ENCODE results near the gene PES1. TPM values are rescaled to one million over a fixed set of nuclear protein-coding genes. Genes with fewer than 3 reads are reported as not detected.
A peak's percentile ranks its signal among the peaks of the same experiment; 100 is the strongest.

Gene PES1
- total RNA-seq, 1 donor, result 54.9 TPM

GRCh38 chr22:30575859-30576258 lies 15.9 kb downstream of the PES1 start:
- DNase-seq (ENCODE audit: low read depth), result no peak
- TF ChIP-seq, protein P1, sequence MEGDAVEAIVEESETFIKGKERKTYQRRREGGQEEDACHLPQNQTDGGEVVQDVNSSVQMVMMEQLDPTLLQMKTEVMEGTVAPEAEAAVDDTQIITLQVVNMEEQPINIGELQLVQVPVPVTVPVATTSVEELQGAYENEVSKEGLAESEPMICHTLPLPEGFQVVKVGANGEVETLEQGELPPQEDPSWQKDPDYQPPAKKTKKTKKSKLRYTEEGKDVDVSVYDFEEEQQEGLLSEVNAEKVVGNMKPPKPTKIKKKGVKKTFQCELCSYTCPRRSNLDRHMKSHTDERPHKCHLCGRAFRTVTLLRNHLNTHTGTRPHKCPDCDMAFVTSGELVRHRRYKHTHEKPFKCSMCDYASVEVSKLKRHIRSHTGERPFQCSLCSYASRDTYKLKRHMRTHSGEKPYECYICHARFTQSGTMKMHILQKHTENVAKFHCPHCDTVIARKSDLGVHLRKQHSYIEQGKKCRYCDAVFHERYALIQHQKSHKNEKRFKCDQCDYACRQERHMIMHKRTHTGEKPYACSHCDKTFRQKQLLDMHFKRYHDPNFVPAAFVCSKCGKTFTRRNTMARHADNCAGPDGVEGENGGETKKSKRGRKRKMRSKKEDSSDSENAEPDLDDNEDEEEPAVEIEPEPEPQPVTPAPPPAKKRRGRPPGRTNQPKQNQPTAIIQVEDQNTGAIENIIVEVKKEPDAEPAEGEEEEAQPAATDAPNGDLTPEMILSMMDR (IDR thresholded peaks at IDR 0.05; ENCODE audit: insufficient read depth, low read length), result no peak

DNA sequence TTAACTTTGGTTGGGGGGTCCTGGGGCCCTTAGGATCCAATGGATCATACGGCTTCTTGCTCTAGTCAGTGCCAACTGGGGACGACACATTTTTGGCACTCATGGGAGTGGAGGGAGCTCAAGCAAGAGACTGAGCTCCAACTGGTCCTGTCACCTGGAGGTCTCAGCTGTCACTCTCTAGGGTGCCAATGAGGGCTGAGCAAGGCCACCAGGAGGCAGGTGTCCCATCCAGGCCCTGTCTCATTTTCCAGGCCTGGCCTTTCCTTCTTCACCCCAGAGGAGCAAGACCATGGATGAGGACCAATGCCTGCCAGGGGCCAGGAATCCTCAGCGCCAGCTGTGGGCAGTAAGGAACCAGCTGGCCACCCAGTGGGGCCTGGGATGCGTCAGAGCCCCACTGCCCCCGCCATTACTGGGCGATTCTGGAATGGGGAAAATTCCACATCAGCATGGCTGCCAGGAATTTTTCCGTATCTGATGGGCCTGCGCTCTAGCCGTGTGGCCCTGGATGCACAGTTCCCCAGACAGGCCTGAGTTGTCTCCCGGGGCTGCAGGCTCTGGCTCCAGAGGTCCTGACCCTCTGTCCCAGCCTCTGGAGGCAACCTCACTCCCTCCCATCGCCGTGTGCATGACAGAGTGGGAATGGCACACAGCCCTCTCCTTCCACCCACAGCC lies 16.6 kb downstream of the PES1 start:
- no peak overlapping the region for H3K4me3 ChIP-seq (ENCODE audit: low read depth, low read length)
- DNase-seq (ENCODE audit: low read depth), result peak; percentile 72
- TF ChIP-seq, protein P1 (IDR thresholded peaks at IDR 0.05; ENCODE audit: insufficient read depth, low read length), result no peak

More at GRCh38 chr22:30575859-30576258, 15.9 kb downstream of the PES1 start:
- no peak overlapping the region for H3K4me3 ChIP-seq (ENCODE audit: low read depth, low read length)

DNA sequence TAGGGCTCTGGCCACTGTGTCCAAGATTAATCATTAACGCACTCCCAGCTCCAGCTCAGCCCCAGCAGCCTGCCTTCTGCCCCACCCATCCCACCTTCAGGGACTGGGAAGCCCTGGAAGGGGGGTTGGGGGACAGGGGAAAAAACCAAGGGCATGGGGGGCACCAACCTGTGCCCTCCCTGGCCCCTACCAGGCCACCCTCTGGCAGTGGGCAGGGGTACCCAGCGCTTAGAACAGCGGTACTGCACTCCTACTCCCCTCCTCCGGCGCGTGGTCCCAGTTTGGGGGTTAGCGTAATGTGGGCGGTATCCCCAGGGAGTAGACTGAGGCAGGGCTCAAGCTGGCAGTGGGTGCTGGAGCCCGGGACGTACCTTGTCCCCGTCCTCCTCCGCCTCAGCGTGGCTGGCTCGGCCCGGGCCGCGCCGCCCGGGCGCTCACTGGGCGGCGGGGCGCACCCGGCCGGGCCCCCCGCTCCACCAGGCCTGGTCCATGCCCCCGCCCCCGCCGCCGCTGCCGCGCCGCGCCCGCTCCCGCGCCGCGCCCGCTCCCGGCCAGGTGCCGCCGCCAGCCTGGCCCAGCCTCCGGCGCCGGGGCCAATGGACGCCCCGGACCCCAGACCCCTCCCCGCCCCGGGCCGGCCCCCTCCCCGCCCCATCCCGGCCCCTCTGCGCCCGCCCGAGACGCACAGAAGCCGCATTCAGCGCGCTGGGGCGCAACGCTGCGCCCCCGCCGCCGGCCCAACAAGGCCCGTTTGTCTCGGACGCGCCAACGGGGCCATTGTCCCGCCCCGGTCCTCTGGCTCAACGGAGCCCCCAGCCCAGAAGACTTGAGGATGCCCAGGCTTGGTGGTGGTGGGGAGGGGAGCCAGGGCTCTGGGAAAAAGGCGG lies 17.4 kb downstream of the PES1 start, which contains the start of gene GAL3ST1:
TSS of gene GAL3ST1 (minus strand) at position 571 of the 887 bp plus-strand sequence. CDS start 17,273 bp downstream, outside the sequence.
- H3K4me3 ChIP-seq (ENCODE audit: low read depth, low read length), result no peak within 1 kb of the TSS

GRCh38 chr22:30573594-30574094 lies 18.1 kb downstream of the PES1 start:
- TF ChIP-seq, protein P1 (IDR thresholded peaks at IDR 0.05; ENCODE audit: insufficient read depth, low read length), result no peak
- no peak for DNase-seq (ENCODE audit: low read depth)
- no peak overlapping the region for H3K4me3 ChIP-seq (ENCODE audit: low read depth, low read length)

More for the DNA sequence above, 17.4 kb downstream of the PES1 start, which contains the start of gene GAL3ST1:
- TF ChIP-seq, protein P1 (IDR thresholded peaks at IDR 0.05; ENCODE audit: insufficient read depth, low read length), result no peak
- DNase-seq (ENCODE audit: low read depth), result no peak

GRCh38 chr22:30572840-30573593 lies 18.7 kb downstream of the PES1 start:
- no peak for DNase-seq (ENCODE audit: low read depth)
- TF ChIP-seq, protein P1 (IDR thresholded peaks at IDR 0.05; ENCODE audit: insufficient read depth, low read length), result no peak
- no peak overlapping the region for H3K4me3 ChIP-seq (ENCODE audit: low read depth, low read length)

DNA sequence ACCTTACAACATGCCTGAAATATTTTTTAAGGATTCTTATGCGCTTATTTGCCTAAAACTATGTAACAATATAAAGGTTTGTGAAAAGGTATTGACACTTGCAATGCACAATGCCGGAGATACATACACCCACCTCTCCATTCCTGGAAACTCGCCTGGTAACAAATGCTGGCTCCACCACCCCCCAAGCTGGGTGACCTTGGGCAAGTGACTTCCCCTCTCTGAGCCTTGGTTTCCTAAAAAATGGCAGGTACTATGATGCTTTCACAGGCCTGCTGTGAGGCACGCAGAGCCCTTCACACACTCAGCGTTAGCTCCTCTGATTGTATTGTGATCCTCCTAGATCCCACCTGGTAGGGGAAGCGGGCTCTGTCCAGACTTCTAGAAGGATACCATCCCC lies 19.5 kb downstream of the PES1 start:
- H3K4me3 ChIP-seq (ENCODE audit: low read depth, low read length), result no peak overlapping the region
- no peak for DNase-seq (ENCODE audit: low read depth)
- TF ChIP-seq, protein P1 (IDR thresholded peaks at IDR 0.05; ENCODE audit: insufficient read depth, low read length), result no peak

Data from fibroblast of the aortic adventitia (primary cell).